Kidney capillary endothelial cell (primary cell): ENCODE data around the gene RREB1.
"Not testable (repeated sequence)": the region's sequence is repeated elsewhere in the genome, so short reads cannot be mapped to it uniquely, and the experiment has no call there.

Experiments
- DNase-seq: peaks from one replicate; pipeline ENCODE4 v3.0.0-alpha.2; 2018; ENCODE audit warnings: low spot score

The RREB1 gene

DNA sequence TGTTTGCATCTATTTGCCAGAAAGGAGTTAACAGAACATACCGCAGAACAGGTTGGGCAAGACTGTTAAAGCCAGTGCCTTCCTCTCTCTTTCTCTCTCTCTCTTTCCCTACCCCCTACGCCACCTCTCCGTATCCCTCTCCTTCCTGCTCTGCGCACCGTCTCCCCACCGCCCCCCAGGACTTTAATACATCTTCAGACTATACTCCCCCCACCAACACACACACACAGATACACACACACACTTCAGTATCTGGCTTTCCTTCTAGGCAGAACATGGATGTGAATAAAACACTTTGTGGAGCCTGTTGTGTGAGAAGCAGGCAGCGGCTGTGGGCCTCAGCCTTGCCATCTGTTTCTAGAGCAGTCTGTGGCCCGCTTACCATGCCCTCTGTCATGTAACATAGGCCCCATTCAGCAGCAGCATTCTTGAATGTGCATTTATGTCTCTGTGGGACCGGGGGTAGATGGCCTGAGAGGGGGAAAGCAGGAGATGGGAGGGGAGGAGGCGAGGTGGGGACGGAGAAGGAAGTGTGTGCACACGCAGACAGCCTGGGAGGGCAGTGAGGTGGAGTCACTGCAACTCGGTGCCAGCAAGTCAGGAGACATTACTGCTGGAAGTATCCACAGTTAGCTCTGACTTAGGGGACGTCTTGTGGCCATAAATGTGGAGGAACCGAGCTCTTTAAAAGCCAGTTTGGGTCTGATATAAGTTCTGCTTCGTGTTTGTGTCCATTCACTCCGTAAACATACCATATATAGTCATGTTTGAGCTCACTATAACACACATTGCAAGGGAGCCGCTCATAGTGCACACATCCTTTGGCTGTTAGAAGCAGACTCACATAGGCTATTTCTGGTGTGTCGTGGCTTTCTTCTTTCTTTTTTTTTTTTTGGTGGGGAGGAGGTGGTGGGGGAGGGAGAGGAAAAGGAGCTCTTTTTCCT lies 38.4 kb downstream of the RREB1 start:
- peak; percentile 63 for DNase-seq

DNA sequence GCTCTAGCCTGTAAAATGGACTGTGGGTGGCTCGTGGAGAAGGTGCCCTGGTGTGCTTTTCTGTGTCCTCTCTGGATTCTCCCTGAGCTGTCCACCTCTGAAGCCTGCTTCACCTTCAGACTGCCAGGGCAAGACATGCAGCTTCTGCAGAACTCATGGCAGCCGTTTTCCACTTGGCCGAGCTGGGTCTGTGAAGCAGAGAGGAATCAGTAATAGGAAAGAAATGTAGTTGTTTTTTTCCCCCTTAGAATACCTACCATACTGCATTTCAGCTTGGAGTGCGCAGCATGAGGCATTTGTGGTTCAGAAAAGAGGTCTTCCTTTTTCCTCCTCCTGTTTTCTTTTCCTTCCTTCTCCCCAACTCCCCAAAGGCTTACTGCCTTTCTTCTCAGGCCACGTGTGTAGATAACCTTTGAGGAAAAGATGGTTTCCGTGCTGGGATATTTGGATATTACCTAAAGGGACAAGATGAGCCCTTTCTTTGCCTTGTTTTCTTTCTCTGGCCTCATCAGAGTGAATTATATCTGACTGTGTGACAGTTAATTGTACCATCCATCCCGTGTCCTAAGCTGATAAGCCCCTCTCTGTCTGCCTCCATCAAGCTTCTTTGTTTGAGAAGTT lies 39.4 kb downstream of the RREB1 start:
- DNase-seq, result no peak

DNA sequence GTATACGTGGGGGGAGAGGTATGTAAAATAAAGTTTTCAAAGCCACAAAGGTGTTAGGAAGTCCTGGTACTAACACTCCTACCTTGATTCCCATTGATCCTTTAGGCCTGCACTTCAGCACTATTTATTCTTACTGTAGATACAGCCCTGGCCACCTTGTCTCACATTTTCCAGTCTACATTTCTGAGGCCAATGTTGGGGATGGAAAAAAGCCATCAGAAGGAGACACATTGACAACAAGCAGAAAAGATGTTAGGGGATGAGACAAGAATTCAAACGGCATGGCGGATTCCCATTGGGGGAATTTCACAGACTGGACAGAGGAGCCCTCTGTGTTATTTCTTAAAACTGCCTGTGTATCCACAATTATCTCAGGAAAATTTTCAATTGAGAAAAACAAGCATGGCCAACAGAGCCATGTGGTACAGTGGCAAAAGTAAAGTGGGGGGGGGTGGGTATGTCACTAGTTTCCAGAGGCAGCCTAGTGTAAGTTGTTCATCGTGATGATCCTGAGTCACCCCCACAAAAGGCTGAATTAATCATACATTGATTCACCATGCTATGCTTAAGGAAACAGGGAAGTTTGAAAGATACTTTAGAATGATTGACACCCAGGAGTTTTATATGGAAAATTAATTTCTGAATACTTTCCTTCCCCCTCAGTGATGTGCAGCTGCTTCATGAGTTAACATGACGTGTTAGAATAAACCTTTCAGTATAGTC lies 40.5 kb downstream of the RREB1 start:
- DNase-seq, result peak; percentile 63

DNA sequence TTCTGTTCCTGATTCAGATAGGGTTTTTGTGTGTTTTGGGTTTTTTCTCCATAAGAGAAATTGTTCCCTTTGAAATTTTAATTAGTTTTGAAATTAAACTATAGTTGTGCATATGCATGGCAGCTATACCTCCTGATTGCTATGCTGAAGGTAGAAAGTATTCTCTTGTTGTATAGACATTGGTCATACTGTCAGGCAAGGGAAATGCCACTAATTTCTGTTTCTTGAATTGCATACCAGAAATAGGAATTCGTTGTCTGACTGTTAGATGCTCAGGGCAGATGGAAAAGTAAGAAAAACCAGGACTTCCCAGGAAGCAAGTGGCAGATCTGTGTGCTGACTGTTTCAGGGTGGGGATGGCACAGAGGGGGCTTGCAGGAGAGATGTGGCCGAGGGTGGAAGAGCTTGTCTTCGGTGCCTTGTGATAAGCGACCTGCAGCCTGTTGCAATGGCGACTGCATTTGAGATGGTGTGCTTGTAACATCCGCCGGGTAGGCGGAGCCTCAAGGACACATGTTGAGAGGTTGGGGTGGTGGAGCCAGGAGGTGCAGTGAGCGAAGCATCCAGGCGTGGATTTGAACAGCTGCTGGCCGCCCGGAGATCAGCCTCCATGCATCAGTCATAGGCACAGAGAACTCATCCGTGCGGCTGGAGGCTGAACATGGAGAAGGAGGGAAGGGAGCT lies 42.8 kb downstream of the RREB1 start:
- DNase-seq, result no peak

DNA sequence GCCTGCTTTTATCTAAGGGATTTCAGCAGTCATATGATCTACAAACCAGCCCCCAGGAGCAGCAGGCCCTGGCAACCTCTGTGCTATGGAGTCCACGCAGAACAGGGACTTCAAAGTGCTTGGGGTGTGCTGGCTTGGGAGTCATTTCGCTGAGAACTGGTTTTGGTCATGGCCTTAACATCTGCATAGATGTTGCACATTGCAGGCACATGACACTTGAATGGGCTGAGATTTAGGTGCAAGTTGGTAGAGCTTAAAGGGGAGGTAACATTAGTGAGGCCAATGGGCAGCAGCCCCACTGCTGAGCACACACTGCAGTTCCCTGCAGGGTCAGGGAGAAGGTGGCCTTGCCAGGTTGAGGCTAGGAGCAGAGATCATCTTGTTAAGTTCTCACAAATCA lies 43.6 kb downstream of the RREB1 start:
- DNase-seq, result no peak

DNA sequence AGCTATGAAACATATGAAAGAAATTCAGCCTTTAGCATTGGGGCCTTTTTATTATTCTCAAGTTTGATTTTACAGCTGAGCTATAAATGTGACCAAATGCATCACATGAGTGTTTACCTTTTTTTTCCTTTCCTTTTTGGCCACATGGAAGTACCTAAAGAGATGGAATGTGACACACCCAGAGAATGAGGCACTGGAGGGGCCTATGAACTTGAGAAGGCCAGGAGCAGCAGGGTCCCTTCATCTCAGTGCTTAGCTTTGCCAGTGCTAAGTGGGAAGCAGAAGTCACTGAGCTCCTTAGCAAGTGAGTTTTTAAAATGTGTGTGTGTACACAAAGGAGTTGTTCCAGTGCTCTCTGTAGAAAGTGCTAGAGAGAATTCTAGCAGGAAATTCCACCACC lies 44.7 kb downstream of the RREB1 start:
- DNase-seq, result no peak

DNA sequence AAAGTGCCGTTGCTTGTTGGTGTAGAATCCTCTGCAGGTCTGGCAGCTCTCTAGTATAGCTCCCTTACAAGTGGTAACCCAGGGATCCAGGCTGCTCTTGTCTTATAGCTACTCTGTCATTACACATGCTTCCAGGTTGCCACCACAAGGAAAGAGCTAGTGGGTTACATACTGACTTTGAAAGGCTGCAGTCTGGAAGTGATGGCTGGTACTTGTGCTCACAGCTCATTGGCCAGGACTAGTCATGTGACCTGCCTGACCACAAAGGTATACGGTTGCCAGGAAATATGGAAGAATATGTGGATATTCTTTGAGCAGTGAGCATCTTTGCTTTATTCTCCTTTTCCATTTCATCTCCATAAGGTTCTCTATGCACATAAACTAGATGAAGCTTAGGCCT lies 46.0 kb downstream of the RREB1 start:
- no peak for DNase-seq

DNA sequence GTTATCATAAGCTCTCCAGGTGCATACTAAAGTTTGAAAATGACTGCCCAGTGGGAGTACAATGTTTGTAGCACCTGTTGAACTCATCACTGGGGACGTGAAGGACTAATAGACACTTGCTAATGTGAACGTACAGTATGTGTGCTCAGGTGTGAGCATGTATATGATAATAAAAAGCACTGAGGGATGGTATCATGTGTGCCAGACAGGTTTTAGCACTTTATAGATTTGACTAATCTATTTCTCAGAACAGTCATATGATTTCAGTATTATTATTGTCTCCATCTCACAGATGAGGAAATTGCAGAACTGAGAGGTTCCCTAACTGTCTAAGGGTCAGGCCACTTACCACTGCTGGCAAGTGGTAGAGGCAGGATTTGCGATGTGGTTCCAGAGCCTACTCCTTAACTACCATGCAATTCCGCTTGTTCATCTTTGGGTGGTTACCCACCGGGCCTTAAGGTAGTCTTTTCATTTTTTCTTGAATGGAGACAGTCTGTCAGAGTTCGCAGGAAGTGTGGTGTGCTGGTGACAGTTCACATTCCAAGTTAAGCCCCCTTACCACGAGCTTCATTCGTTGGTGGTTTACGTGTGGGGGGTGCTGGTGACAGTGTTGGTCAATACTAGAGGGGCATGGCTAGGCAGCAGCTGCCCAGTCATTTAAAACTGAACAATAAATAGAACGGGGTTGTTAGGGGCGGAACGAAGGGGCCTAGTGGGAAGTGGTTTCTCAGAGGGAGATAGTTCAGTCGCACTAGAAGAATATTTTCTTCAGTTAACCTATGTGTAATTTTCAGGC lies 46.8 kb downstream of the RREB1 start:
- DNase-seq, result no peak

DNA sequence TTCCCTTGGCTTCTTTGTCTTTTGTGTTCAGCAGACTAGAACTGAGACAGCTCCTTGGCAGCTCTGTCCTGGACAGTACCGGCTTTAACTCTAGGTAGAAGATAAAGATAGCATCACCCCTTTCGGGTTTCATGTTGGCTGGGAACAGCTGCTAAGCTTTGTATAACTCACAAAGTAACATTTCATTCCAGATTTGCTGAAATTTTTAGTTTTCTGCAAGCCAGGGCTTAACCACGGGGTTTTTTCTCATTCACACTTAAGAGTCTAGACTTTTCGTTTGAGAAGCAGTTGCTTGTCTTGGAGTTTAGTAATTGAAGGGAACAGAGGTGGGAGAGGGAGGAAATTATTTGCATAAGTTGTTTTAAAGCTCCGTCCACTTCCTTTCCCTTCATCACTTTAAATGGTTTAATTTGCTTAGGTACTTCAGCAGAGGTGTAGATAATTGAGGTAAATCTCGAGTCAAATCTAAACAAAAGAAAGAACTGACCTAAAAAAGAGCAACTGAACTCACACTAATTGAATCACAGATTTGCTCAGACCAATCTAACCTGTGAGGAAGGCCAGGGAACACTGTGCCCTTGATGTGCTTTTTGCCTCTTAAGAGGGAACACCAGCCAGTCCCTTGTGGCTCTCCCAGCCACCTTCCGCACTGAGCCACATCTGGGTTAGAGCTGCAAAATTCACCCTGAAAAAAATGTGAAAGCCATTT lies 48.3 kb downstream of the RREB1 start:
- DNase-seq, result no peak

DNA sequence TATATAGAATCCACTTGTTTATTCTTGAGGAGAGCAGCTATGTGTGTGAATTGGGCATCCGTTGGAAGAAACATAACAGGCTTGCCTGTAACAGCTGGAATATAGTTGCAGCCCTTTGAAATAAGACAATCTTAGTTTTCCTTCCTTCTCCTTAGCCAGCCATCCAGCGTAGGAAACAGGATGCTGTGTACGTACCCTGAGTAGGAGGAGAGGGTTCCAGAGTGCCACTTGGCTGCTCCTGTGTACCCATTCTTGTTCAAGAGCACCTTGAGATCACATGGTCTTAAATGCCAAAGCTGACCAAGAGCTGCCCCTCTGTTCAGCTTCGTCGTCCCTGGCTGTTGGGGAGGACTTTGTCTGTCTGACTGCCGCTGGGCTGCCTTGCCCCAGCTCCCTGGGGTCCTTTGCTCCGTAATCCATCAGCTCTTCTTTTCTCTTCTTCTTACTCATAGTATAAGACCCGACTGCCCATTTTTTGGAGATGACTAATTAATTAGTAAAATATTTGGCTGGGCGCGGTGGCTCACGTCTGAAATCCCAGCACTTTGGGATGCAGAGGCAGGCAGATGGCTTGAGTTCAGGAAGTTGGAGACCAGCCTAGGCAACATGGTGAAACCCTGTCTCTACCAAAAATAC lies 49.0 kb downstream of the RREB1 start:
- DNase-seq, result no peak

DNA sequence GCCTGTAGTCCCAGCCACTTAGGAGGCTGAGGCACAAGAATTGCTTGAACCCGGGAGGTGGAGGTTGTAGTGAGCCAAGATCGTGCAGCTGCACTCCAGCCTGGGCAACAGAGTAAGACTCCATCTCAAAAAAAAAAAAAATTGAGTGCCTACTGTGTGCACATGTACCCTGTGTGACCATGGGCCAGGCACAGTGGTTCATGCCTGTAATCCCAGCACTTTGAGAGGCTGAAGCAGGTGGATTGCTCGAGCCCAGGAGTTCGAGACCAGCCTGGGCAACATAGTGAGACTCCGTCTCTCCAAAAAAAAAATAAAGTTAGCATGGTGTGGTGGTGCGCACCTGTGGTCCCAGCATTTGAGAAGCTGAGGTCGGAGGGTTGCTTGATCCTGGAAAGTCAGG lies 49.5 kb downstream of the RREB1 start:
- DNase-seq, result not testable (repeated sequence)

DNA sequence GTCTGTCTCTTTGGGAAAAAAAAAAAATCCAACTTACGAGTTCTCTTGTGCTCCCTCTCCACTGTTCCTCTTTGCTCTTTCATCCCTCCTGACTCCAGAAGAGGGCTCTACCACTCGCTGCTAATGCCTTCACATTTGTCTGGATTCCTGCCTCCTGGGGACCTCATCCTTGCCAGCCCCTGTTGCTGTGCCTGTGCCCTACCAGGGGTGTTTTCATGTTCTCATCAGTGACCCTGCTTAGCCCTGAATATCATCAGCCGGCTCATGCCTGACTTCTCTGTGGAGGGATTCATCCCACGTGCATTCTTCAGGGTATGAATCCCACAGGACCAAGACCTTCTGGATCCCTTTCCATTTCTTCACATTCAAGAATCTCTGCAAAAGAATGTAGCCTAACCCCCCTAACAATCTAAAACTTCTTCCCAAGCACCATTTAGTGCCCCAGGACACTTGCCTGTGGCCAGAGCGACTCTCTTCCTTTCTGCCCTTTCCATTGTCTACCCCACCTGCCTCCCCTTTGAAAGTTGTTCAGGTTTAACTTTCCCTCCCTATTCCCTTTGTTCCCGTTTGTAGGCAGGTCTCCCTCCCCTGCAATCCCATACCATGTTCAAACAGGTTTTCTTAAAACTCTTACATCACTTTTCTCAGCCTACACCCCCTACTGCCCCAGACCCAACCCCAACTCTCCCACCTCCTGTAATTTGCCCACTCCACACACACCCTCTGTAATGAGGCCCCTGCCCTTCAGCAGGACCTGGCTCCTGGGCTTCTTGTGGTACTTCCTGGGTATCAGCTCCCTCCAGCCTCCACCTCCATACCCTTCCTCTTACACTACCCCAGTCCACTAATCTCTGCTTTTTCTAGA lies 50.2 kb downstream of the RREB1 start:
- DNase-seq, result no peak

DNA sequence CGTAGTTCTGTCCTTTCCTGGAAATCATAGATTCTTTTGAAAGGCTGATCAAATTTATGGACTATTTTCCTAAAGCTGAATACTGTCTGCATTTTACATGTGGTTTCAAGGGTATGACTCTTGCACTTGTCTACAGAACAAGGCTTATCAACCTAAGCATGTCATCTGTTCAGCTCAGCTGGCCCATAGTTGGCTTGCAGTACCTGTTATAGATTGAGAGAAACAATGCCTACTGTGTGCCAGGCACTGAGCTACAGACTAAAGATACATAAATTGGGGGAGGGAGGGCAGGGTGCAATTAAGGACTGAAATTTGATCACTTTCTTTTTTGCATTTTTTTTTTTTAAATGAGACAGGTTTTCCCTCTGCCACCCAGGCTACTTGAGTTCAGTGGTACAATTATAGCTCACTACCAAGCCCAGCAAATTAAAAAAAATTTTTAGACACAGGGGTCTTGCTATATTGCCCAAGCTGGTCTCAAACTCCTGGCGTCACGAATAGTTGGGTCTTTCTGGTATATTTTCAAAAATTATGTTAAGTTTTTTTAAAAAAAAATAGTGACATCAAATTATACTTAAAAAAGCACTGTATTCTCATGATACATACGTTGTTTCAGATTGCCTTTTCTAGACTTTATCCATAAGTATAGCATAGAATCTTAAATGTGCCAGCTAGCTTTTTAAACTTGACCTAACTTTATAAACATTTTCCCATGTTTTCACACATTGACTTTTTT lies 52.2 kb downstream of the RREB1 start:
- DNase-seq, result no peak

DNA sequence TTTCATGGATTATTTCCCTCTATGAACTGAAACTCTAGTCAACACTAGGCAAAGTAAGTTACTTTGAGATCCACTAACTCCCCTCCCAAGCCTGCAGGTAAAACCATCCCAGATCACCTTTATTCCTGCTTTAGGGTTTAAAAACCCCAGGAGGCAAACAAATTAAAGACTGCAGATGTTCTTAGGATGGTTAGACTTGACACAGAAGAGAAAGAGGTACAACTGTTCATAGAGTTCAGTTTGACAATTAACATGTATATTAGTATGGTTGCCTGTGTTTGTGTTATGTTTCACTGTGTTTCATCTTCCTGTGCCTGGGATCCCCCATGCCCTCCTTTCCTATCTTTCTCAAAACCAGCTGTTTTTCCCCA lies 53.5 kb downstream of the RREB1 start:
- no peak for DNase-seq

DNA sequence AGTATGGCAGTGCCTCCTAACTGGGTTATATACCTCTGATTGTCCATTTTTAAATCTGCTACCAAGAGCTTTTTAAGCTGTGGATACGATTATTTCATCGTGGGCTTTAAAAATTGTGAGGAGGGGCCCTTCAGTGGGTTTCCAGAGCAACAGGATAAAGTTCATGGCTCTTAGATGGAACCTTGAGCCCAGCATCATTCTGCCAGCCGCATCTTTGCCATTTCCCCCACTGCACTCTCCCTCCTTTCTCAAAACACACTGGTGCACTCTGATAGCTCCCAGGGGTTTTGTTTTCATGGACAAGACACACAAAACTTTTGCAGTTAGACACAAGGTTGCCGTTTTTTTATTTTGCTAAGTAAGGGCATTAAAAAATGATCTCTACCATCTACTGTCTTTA lies 54.1 kb downstream of the RREB1 start:
- no peak for DNase-seq

DNA sequence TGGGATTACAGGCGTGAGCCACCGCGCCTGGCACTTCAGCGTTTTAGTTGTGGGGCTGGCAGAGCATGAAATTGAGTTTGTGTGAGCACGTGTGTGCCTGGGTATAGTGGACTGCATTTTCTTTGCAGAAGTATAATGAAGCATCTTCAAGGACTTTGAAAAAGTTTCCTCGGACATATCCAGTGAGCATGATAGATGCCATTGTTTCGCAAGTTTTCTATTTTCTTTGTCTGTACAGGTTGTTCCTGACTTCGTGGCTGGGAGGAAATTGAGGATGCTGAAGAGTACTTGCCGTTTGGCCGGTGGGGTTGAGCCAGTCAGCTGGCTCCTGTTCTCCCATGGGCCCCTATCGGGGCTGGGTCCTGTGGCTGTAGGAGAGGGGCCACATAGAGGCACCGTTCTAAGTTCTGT lies 55.9 kb downstream of the RREB1 start:
- no peak for DNase-seq

DNA sequence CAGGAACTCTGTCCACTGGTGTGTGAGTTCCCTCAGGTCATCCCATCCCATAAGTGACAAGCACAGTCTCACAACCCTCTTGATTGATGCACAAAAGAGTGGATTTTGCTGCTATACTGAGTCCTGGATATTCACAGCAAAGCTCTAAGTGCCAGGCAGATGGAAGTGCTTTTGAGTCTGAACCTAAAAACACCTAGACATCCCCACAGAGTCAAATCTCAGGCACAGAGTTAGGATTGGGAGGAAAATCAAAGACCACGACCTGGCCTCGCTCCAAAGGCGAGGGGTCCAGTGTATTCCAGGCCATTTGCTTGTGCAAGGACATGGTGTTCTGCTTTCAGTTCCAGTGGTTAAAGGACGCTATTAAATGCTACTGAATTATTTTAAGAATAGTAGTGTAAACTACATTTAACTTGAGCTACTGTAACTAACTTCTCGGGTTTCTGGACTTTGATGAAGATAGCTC lies 56.8 kb downstream of the RREB1 start:
- DNase-seq, result no peak
